Gastroesophageal sphincter (tissue), 3 donors: ENCODE measurements around the gene TNP2.

Experiments used
- CTCF ChIP-seq, 4 experiments: fragments of 200-600 bp in 2 of 4; fragments of 450-650 bp in 2 of 4; sonication (generic) in 1 of 4; IDR thresholded peaks; one replicate each; pipeline ENCODE4 v1.5.1; 2017 to 2019; ENCODE audit warnings: antibody characterized with exemption in 4 of 4, mild to moderate bottlenecking in 2 of 4, moderate library complexity in 2 of 4
- POLR2AphosphoS5 ChIP-seq: sonication (generic); formaldehyde crosslinking; IDR thresholded peaks from one replicate; pipeline ENCODE4 v1.6.1; 2017; ENCODE audit warnings: antibody characterized with exemption

GRCh38 chr16:11229906-11230305 lies 39.2 kb downstream of the TNP2 start:
- TF ChIP-seq CTCF (IDR thresholded peaks at IDR 0.05) (no peak), POLR2AphosphoS5 (no peak)
